Cardiac muscle cell (in vitro differentiated cells and primary cell): ENCODE data around the gene RADIL. TPM values are rescaled to one million over a fixed set of nuclear protein-coding genes. Genes with fewer than 3 reads are reported as not detected.

Experiments used
- DNase-seq, 2 donors: peaks; one replicate each; pipeline versions ENCODE4 v3.0.0 to v3.0.0-alpha.2; 2010 to 2017; ENCODE audit warnings: low read depth in 1 of 2, low spot score in 1 of 2
- H3K27ac ChIP-seq: fragments of 200-600 bp; sonication (generic); 2 replicates; pipeline ENCODE4 v1.5.1; 2016
- H3K27me3 ChIP-seq: fragments of 200-600 bp; sonication (generic); 2 replicates; pipeline ENCODE4 v1.6.0; 2016; ENCODE audit warnings: control low read depth
- H3K36me3 ChIP-seq: fragments of 200-600 bp; sonication (generic); 2 replicates; pipeline ENCODE4 v1.5.1; 2016; ENCODE audit warnings: control low read depth
- H3K4me1 ChIP-seq: fragments of 200-600 bp; sonication (generic); 2 replicates; pipeline ENCODE4 v1.8.1; 2017; ENCODE audit warnings: low read depth, mild to moderate bottlenecking, mixed run types
- H3K4me3 ChIP-seq: fragments of 200-600 bp; sonication (generic); 2 replicates; pipeline ENCODE4 v1.5.1; 2016; ENCODE audit warnings: mild to moderate bottlenecking
- H3K9me3 ChIP-seq: fragments of 200-600 bp; sonication (generic); 2 replicates; pipeline ENCODE4 v1.5.1; 2017; ENCODE audit warnings: low read depth, mild to moderate bottlenecking, control low read depth
- CTCF ChIP-seq: IDR thresholded peaks from 2 replicates; pipeline ENCODE4 v1.5.1; 2012; ENCODE audit warnings: low read depth, mild to moderate bottlenecking, low read length
- polyA plus RNA-seq: library from polyadenylated mRNA; unstranded; fragments of >200 nt; fragmentation: Nextera tagmentation; extraction: Ambion mirVana; gene quantifications from 2 replicates; pipeline ENCODE4 v1.2.1, GENCODE V29; 2016
- total RNA-seq: library from RNA; depleted of rRNA; stranded (reverse); fragments of >200 nt; gene quantifications from 2 replicates; pipeline ENCODE4 v1.2.3, GENCODE V29; 2016

Gene RADIL
- total and polyA plus RNA-seq, 2 experiments from 2014 or later: 41.6 to 110 TPM

GRCh38 chr7:4779118-4779517, 104.4 kb downstream of the RADIL start:
- DNase-seq: no peak
- no peak for TF ChIP-seq CTCF
- Histone ChIP-seq H3K27ac (no peak overlapping the region), H3K4me1 (no peaks in the 10 kb centered on the region), H3K36me3 (peaks cover 12% of the 10 kb centered on the region), H3K4me3 (no peak overlapping the region), H3K27me3 (no peaks in the 10 kb centered on the region), H3K9me3 (no peaks in the 10 kb centered on the region)

- Histone ChIP-seq H3K4me3 (peak overlapping the region; percentile 86), H3K27ac (peak overlapping the region; percentile 91), H3K36me3 (peaks cover 3% of the 10 kb centered on the region), H3K9me3 (no peaks in the 10 kb centered on the region), H3K27me3 (no peaks in the 10 kb centered on the region), H3K4me1 (no peaks in the 10 kb centered on the region)
- TF ChIP-seq CTCF: no peak
- peak; percentile 25 to 70 for DNase-seq
These were observed 107.5 kb downstream of the RADIL start for GRCh38 chr7:4775848-4776623.

GRCh38 chr7:4775250-4775847, 108.2 kb downstream of the RADIL start, which contains the start of gene AP5Z1:
TSS of gene AP5Z1 (plus strand) at chr7:4775623. CDS start at chr7:4775716, 93 bp downstream.
- no peaks in the 10 kb centered on the region for H3K4me1 ChIP-seq
- peak; percentile 97 to 98 for DNase-seq
- no peaks in the 10 kb centered on the region for H3K27me3 ChIP-seq
- H3K27ac ChIP-seq: peak within 1 kb of the TSS; percentile 91
- peak within 1 kb of the TSS; percentile 86 for H3K4me3 ChIP-seq
- TF ChIP-seq CTCF: no peak
- no peaks in the 10 kb centered on the region for H3K9me3 ChIP-seq
- H3K36me3 ChIP-seq: no peaks in the 10 kb centered on the region

- TF ChIP-seq CTCF: no peak
- peak in 1 of 2 donors; percentile 76 for DNase-seq
- H3K9me3 ChIP-seq: no peaks in the 10 kb centered on the region
- H3K27me3 ChIP-seq: no peaks in the 10 kb centered on the region
- no peaks in the 10 kb centered on the region for H3K36me3 ChIP-seq
- peak overlapping the region; percentile 91 for H3K27ac ChIP-seq
- no peaks in the 10 kb centered on the region for H3K4me1 ChIP-seq
- H3K4me3 ChIP-seq: peak overlapping the region; percentile 86
These were observed 108.8 kb downstream of the RADIL start for GRCh38 chr7:4774658-4775249.

GRCh38 chr7:4774007-4774406, 109.5 kb downstream of the RADIL start:
- Histone ChIP-seq H3K9me3 (no peaks in the 10 kb centered on the region), H3K36me3 (no peaks in the 10 kb centered on the region), H3K4me1 (no peaks in the 10 kb centered on the region), H3K4me3 (no peak overlapping the region), H3K27ac (no peak overlapping the region), H3K27me3 (no peaks in the 10 kb centered on the region)
- no peak for TF ChIP-seq CTCF
- DNase-seq: no peak
